K562 (cell line): Measurements from ENCODE around the gene ARL2. TPM values are rescaled to one million over a fixed set of nuclear protein-coding genes. Genes with fewer than 3 reads are reported as not detected.

Source experiments
- CHD4 ChIP-seq: fragments of 200-600 bp; sonication (generic); IDR thresholded peaks from 3 replicates; pipeline ENCODE4 v1.6.1; 2012; ENCODE audit warnings: low read depth, mild to moderate bottlenecking, mixed read lengths, low read length, inconsistent platforms; ENCODE audit not compliant: insufficient read depth, insufficient replicate concordance, poor library complexity, severe bottlenecking
- CUX1 ChIP-seq: fragments of 200-800 bp; sonication (Bioruptor generic); IDR thresholded peaks from 2 replicates; pipeline ENCODE4 v1.6.1; 2016; ENCODE audit warnings: missing genetic modification characterization, missing compliant biosample characterization
- DDX20 ChIP-seq: fragments of 450-650 bp; IDR thresholded peaks from 2 replicates; pipeline ENCODE4 v1.6.1; 2016; ENCODE audit warnings: missing genetic modification characterization, low read depth, mild to moderate bottlenecking, missing compliant biosample characterization, moderate library complexity
- FOS ChIP-seq: IDR thresholded peaks from 3 replicates; pipeline ENCODE4 v1.6.1; 2011; ENCODE audit not compliant: insufficient read length; ENCODE audit errors: extremely low read depth
- FOSL1 ChIP-seq: fragments of 200-800 bp; sonication (Bioruptor generic); conservative IDR thresholded peaks from 2 replicates; pipeline ENCODE4 v1.6.1; 2016; ENCODE audit warnings: missing genetic modification characterization, missing compliant biosample characterization
- FOXK1 ChIP-seq: sonication (generic); formaldehyde crosslinking; IDR thresholded peaks from 2 replicates; pipeline ENCODE4 v1.8.0; 2022; ENCODE audit warnings: missing genetic modification reagents, mild to moderate bottlenecking, borderline replicate concordance
- PRPF4 ChIP-seq: fragments of 200-400 bp; formaldehyde crosslinking; IDR thresholded peaks from one replicate; pipeline ENCODE4 v1.6.1; 2017; ENCODE audit warnings: low read length, low read depth, mild to moderate bottlenecking; ENCODE audit not compliant: insufficient read depth, poor library complexity, severe bottlenecking
- RBM15 ChIP-seq: fragments of 200-400 bp; formaldehyde crosslinking; IDR thresholded peaks from 2 replicates; pipeline ENCODE4 v1.6.1; 2018; ENCODE audit warnings: mild to moderate bottlenecking, low read length, moderate library complexity; ENCODE audit not compliant: insufficient read depth
- RCOR1 ChIP-seq, 2 experiments: IDR thresholded peaks; 2 replicates each; pipeline ENCODE4 v1.6.1; 2012; ENCODE audit warnings: low read depth in 2 of 2, low read length in 2 of 2, borderline replicate concordance in 1 of 2, improper control_type of control experiment in 1 of 2
- SOX6 ChIP-seq: fragments of 450-650 bp; IDR thresholded peaks from 2 replicates; pipeline ENCODE4 v1.6.1; 2014; ENCODE audit warnings: mild to moderate bottlenecking
- SP1 ChIP-seq: sonication (generic); formaldehyde crosslinking; IDR thresholded peaks from 2 replicates; pipeline ENCODE4 v1.8.1; 2022; ENCODE audit warnings: mild to moderate bottlenecking, missing genetic modification reagents
- SRSF1 ChIP-seq: fragments of 200-400 bp; formaldehyde crosslinking; IDR thresholded peaks from 2 replicates; pipeline ENCODE4 v1.6.1; 2017; ENCODE audit warnings: mild to moderate bottlenecking, low read depth, low read length, moderate library complexity
- STAG1 ChIP-seq: sonication (generic); formaldehyde crosslinking; IDR thresholded peaks from 2 replicates; pipeline ENCODE4 v1.5.0; 2020; ENCODE audit warnings: missing genetic modification reagents, borderline replicate concordance
- THRAP3 ChIP-seq: fragments of 450-650 bp; IDR thresholded peaks from 2 replicates; pipeline ENCODE4 v1.6.1; 2016; ENCODE audit warnings: mild to moderate bottlenecking, inconsistent platforms, borderline replicate concordance
- ZNF444 ChIP-seq: fragments of 250-450 bp; sonication (Bioruptor Pico); IDR thresholded peaks from 2 replicates; pipeline ENCODE4 v1.4.0; 2020; ENCODE audit warnings: mild to moderate bottlenecking, moderate library complexity
- ZNF764 ChIP-seq: fragments of 250-450 bp; sonication (Bioruptor Pico); IDR thresholded peaks from 2 replicates; pipeline ENCODE4 v1.4.0; 2020; ENCODE audit warnings: low read depth, mild to moderate bottlenecking, moderate library complexity
- polyA plus RNA-seq, 8 experiments: library from polyadenylated mRNA; depleted of rRNA in 4 of 8; stranded (reverse) in 5 of 8; unstranded in 3 of 8; fragments of >200 nt; fragmentation: Nextera tagmentation in 2 of 8; fragmentation: Illumina TruSeq in 1 of 8; extraction: Ambion mirVana in 2 of 8; extraction: Trizol in 1 of 8; gene quantifications; 2 replicates each; pipeline versions ENCODE4 v1.2.1 to v1.2.3, GENCODE V29; 2011 to 2014; ENCODE audit warnings: inconsistent platforms in 1 of 8, missing spikeins in 1 of 8
- total RNA-seq, 7 experiments: library from RNA; depleted of rRNA in 6 of 7; stranded (reverse); fragments of >200 nt in 6 of 7; fragmentation: Illumina TruSeq in 2 of 7; extraction: Trizol in 2 of 7; gene quantifications; 2 replicates each; pipeline versions ENCODE4 v1.2.1 to v1.2.3, GENCODE V29; 2011 to 2021; ENCODE audit warnings: low replicate concordance in 1 of 7
- TF ChIP-seq, protein P1 (sequence below): fragments of 450-650 bp; formaldehyde crosslinking; IDR thresholded peaks from 2 replicates; pipeline ENCODE4 v1.4.0; 2020; ENCODE audit warnings: mild to moderate bottlenecking, moderate library complexity
- TF ChIP-seq, protein P2 (sequence below): sonication (generic); formaldehyde crosslinking; IDR thresholded peaks from 2 replicates; pipeline ENCODE4 v1.8.0; 2022; ENCODE audit warnings: missing genetic modification reagents, mild to moderate bottlenecking, borderline replicate concordance

ARL2 gene
- total and polyA plus RNA-seq, 9 of the 15 experiments (the other 6 are each of a cell fraction or from before 2014, with no cell fraction given) = 5.7 to 154 (median 92.2) TPM

DNA sequence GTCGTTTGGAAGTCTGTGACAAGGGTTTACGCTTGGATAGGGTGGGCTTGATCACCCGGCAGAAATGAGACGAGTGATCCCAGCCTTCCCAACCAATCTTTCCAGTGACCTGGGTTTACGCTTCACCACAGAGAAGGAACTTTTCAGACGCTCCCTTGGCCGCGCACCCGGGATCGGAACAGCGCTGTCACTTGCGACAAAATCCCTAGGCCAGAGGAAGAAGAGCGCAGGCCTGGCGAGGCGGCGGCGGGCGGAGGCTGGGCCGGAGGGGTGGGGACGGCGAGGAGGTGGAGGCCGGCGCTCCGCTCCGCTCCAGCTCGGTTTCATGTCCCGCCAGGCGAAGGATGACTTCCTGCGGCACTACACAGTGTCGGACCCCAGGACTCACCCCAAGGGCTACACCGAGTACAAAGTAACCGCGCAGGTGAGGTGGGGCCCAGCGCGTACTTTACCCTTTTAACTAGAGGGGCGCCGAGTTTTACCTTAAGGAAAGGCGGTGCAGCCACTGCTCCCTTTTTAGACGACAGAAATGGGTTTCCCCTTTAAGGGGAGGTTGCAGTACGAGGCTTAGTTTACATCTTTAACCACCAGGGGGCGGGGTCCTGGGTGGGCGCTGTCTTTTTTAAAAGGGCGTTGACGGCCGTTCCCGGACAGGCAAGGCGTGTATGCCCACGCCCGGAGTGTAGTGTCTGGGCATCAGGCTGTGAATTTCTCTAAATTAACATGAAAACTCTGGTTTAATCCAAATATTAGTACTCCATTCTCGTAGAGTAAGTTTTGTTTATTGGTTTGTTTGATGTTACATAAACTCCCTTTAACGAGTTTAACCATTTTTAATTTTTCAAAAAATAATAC, 13.5 kb downstream of the ARL2 start, which contains the start of gene SNX15 (continued):
- TF ChIP-seq DDX20 (tag) (no peak), SP1 (peak; percentile 92), THRAP3 (no peak), CHD4 (no peak), ZNF444 (no peak), ZNF764 (CRISPR knock-in tag) (no peak), CUX1 (CRISPR knock-in tag) (no peak), STAG1 (CRISPR knock-in tag) (no peak), SOX6 (no peak; the same call in 1 of the 2 replicates), RBM15 (no peak), RCOR1 (IDR thresholded peaks at IDR 0.05; ENCODE audit: borderline replicate concordance in 1 of 2, low read depth in 2 of 2, low read length in 2 of 2) (peak; percentile 9 to 22; a peak in 2 of 4 replicates), FOSL1 (tag) (peak; percentile 18; the same call in 1 of the 2 replicates), FOXK1 (CRISPR knock-in tag) (no peak), FOS (no peak), SRSF1 (no peak), PRPF4 (no peak)
- TF ChIP-seq, protein P1, sequence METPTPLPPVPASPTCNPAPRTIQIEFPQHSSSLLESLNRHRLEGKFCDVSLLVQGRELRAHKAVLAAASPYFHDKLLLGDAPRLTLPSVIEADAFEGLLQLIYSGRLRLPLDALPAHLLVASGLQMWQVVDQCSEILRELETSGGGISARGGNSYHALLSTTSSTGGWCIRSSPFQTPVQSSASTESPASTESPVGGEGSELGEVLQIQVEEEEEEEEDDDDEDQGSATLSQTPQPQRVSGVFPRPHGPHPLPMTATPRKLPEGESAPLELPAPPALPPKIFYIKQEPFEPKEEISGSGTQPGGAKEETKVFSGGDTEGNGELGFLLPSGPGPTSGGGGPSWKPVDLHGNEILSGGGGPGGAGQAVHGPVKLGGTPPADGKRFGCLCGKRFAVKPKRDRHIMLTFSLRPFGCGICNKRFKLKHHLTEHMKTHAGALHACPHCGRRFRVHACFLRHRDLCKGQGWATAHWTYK (CRISPR knock-in tag) = peak; percentile 66; the same call in 1 of the 2 replicates
- TF ChIP-seq, protein P2, sequence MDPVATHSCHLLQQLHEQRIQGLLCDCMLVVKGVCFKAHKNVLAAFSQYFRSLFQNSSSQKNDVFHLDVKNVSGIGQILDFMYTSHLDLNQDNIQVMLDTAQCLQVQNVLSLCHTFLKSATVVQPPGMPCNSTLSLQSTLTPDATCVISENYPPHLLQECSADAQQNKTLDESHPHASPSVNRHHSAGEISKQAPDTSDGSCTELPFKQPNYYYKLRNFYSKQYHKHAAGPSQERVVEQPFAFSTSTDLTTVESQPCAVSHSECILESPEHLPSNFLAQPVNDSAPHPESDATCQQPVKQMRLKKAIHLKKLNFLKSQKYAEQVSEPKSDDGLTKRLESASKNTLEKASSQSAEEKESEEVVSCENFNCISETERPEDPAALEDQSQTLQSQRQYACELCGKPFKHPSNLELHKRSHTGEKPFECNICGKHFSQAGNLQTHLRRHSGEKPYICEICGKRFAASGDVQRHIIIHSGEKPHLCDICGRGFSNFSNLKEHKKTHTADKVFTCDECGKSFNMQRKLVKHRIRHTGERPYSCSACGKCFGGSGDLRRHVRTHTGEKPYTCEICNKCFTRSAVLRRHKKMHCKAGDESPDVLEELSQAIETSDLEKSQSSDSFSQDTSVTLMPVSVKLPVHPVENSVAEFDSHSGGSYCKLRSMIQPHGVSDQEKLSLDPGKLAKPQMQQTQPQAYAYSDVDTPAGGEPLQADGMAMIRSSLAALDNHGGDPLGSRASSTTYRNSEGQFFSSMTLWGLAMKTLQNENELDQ = no peak
